ENCODE measurements around the gene ORMDL3. TPM values are rescaled to one million over a fixed set of nuclear protein-coding genes. Genes with fewer than 3 reads are reported as not detected.

Gene ORMDL3
- total and polyA plus RNA-seq, 8 donors = 36.4 to 78.1 (median 57.8) TPM

GRCh38 chr17:39919087-39919683, 8.2 kb downstream of the ORMDL3 start:
- WGBS, 2 donors = 97 to 98% methylated on average over 9 of the region's 9 CpGs
- ATAC-seq = no peak
- intact Hi-C loops (cut with DNase I) = no loop called here
- Histone ChIP-seq H3K9me3 (no peaks in the 10 kb centered on the region), H3K36me3 (peaks cover 0 to 24% (median 21%) of the 10 kb centered on the region in 3 donors), H3K4me3 (no peak overlapping the region), H3K27me3 (no peaks in the 10 kb centered on the region), H3K27ac (no peak overlapping the region), H3K4me1 (no peaks in the 10 kb centered on the region)
- FAIRE-seq = no peak
- no peak for TF ChIP-seq CTCF (IDR thresholded peaks at IDR 0.05)
- DNase-seq = no peak

- WGBS, 2 donors = 77 to 79% methylated on average over 7 of the region's 7 CpGs
- ATAC-seq = no peak
Observed at GRCh38 chr17:39916918-39917317, 10.5 kb downstream of the ORMDL3 start.

GRCh38 chr17:39915559-39915958, 11.8 kb downstream of the ORMDL3 start:
- Histone ChIP-seq H3K27ac (no peak overlapping the region), H3K27me3 (no peaks in the 10 kb centered on the region), H3K9me3 (no peaks in the 10 kb centered on the region), H3K36me3 (no peaks in the 10 kb centered on the region), H3K4me1 (no peaks in the 10 kb centered on the region), H3K4me3 (no peak overlapping the region)
- no peak for FAIRE-seq
- intact Hi-C loops (cut with DNase I) = no loop called here
- no peak for ATAC-seq
- no peak for TF ChIP-seq CTCF (IDR thresholded peaks at IDR 0.05)
- no peak for DNase-seq
- WGBS, 2 donors = 93% methylated on average over 4 of the region's 4 CpGs

More at GRCh38 chr17:39916918-39917317, 10.5 kb downstream of the ORMDL3 start:
- DNase-seq (no peak), FAIRE-seq (no peak)
- H3K4me1 ChIP-seq = no peaks in the 10 kb centered on the region
- H3K36me3 ChIP-seq = peaks cover 0 to 5% (median 2%) of the 10 kb centered on the region in 3 donors
- no peak for TF ChIP-seq CTCF (IDR thresholded peaks at IDR 0.05)
- H3K27ac ChIP-seq = no peak overlapping the region
- H3K4me3 ChIP-seq = no peak overlapping the region
- H3K27me3 ChIP-seq = no peaks in the 10 kb centered on the region
- intact Hi-C loops (cut with DNase I) = no loop called here
- no peaks in the 10 kb centered on the region for H3K9me3 ChIP-seq

- H3K36me3 ChIP-seq = no peaks in the 10 kb centered on the region
- WGBS, 2 donors = 71 to 79% methylated on average over 3 of the region's 3 CpGs
- no peak overlapping the region for H3K4me3 ChIP-seq
- TF ChIP-seq CTCF (IDR thresholded peaks at IDR 0.05) = no peak
- no peaks in the 10 kb centered on the region for H3K27me3 ChIP-seq
- no peak for DNase-seq
- no peak for ATAC-seq
- no peak overlapping the region for H3K27ac ChIP-seq
- no peaks in the 10 kb centered on the region for H3K9me3 ChIP-seq
- intact Hi-C loops (cut with DNase I) = no loop called here
- H3K4me1 ChIP-seq = no peaks in the 10 kb centered on the region
- no peak for FAIRE-seq
Observed at GRCh38 chr17:39913989-39914388, 13.4 kb downstream of the ORMDL3 start.

GRCh38 chr17:39908789-39909352, 18.5 kb downstream of the ORMDL3 start:
- WGBS, 2 donors = 90 to 93% methylated on average over 6 of the region's 6 CpGs
- H3K27me3 ChIP-seq = no peaks in the 10 kb centered on the region

More at GRCh38 chr17:39908789-39909352, 18.5 kb downstream of the ORMDL3 start:
- ATAC-seq = no peak
- Histone ChIP-seq H3K36me3 (no peaks in the 10 kb centered on the region), H3K4me1 (no peaks in the 10 kb centered on the region), H3K4me3 (no peak overlapping the region), H3K9me3 (no peaks in the 10 kb centered on the region), H3K27ac (no peak overlapping the region)
- no peak for TF ChIP-seq CTCF (IDR thresholded peaks at IDR 0.05)
- no peak for DNase-seq
- FAIRE-seq = no peak
- intact Hi-C loops (cut with DNase I) = no loop called here

Measured in pancreas (tissue), 10 donors.